Mesenchymal stem cell (in vitro differentiated cells and primary cell): ENCODE results near the gene NPTXR. TPM values are rescaled to one million over a fixed set of nuclear protein-coding genes. Genes with fewer than 3 reads are reported as not detected.

ENCODE experiments used
- DNase-seq: peaks from one replicate; pipeline ENCODE4 v3.0.0-alpha.2; 2013
- H2AFZ ChIP-seq: one replicate; pipeline ENCODE4 v1.6.1; 2013; ENCODE audit warnings: low read depth, mild to moderate bottlenecking, control low read depth, inconsistent platforms, low read length, moderate library complexity
- H2AK5ac ChIP-seq: 2 replicates; pipeline ENCODE4 v1.6.1; 2013; ENCODE audit warnings: low read length, moderate library complexity, mild to moderate bottlenecking, inconsistent platforms; ENCODE audit not compliant: severe bottlenecking
- H2BK120ac ChIP-seq: one replicate; pipeline ENCODE4 v1.6.1; 2013; ENCODE audit warnings: low read depth, mild to moderate bottlenecking, inconsistent platforms, low read length, moderate library complexity
- H2BK12ac ChIP-seq, 2 experiments: one replicate each; pipeline ENCODE4 v1.6.1; 2013; ENCODE audit warnings: inconsistent platforms in 2 of 2, low read length in 2 of 2, mild to moderate bottlenecking in 2 of 2, moderate library complexity in 2 of 2, control low read depth in 1 of 2
- H2BK15ac ChIP-seq: one replicate; pipeline ENCODE4 v1.6.1; 2013; ENCODE audit warnings: mild to moderate bottlenecking, low read depth, inconsistent platforms; ENCODE audit not compliant: poor library complexity, severe bottlenecking
- H2BK5ac ChIP-seq: 2 replicates; pipeline ENCODE4 v1.6.1; 2013; ENCODE audit warnings: low read depth, mild to moderate bottlenecking, low read length, control low read depth, inconsistent platforms; ENCODE audit not compliant: poor library complexity, severe bottlenecking
- H3K14ac ChIP-seq, 2 experiments: one replicate each; pipeline ENCODE4 v1.6.1; 2013; ENCODE audit warnings: inconsistent platforms in 2 of 2, low read length in 2 of 2, control low read depth in 1 of 2, mild to moderate bottlenecking in 1 of 2, moderate library complexity in 1 of 2
- H3K18ac ChIP-seq, 2 experiments: one replicate each; pipeline ENCODE4 v1.6.1; 2013; ENCODE audit warnings: inconsistent platforms in 2 of 2, low read length in 2 of 2, control low read depth in 1 of 2, low read depth in 1 of 2, mild to moderate bottlenecking in 1 of 2
- H3K23ac ChIP-seq, 2 experiments: one replicate each; pipeline ENCODE4 v1.6.1; 2013; ENCODE audit warnings: inconsistent platforms in 2 of 2, low read length in 2 of 2, mild to moderate bottlenecking in 2 of 2, moderate library complexity in 2 of 2, control low read depth in 1 of 2
- H3K27ac ChIP-seq: 2 replicates; pipeline ENCODE4 v1.5.1; 2013; ENCODE audit warnings: mild to moderate bottlenecking, moderate library complexity, low read length, control low read depth, inconsistent platforms; ENCODE audit not compliant: poor library complexity, severe bottlenecking
- H3K27me3 ChIP-seq, 2 experiments: 2 replicates each; pipeline versions ENCODE4 v1.6.1 to v1.7.0; 2013; ENCODE audit warnings: low read length in 2 of 2, mild to moderate bottlenecking in 2 of 2, moderate library complexity in 2 of 2, control low read depth in 1 of 2, inconsistent platforms in 1 of 2; ENCODE audit not compliant: control insufficient read depth in 1 of 2, insufficient read depth in 1 of 2
- H3K36me3 ChIP-seq, 2 experiments: 2 replicates each; pipeline versions ENCODE4 v1.6.1 to v1.7.0; 2013; ENCODE audit warnings: low read length in 2 of 2, control low read depth in 1 of 2, inconsistent platforms in 1 of 2, low read depth in 1 of 2, mild to moderate bottlenecking in 1 of 2; ENCODE audit not compliant: insufficient read depth in 2 of 2, control insufficient read depth in 1 of 2
- H3K4ac ChIP-seq, 2 experiments: one replicate each; pipeline ENCODE4 v1.6.1; 2013; ENCODE audit warnings: inconsistent platforms in 2 of 2, low read length in 2 of 2, mild to moderate bottlenecking in 2 of 2, moderate library complexity in 2 of 2, control low read depth in 1 of 2, low read depth in 1 of 2
- H3K4me1 ChIP-seq: 2 replicates; pipeline ENCODE4 v1.6.1; 2013; ENCODE audit warnings: low read depth, low read length, control low read depth; ENCODE audit not compliant: control insufficient read depth, insufficient read depth
- H3K4me2 ChIP-seq: 2 replicates; pipeline ENCODE4 v1.6.1; 2013; ENCODE audit warnings: low read length, mild to moderate bottlenecking, inconsistent platforms; ENCODE audit not compliant: poor library complexity, severe bottlenecking
- H3K4me3 ChIP-seq, 2 experiments: 2 replicates each; pipeline versions ENCODE4 v1.5.1 to v1.7.0; 2013; ENCODE audit warnings: low read length in 2 of 2, mild to moderate bottlenecking in 2 of 2, control low read depth in 1 of 2, low read depth in 1 of 2; ENCODE audit not compliant: insufficient read depth in 1 of 2
- H3K79me1 ChIP-seq: replicated peaks from 2 replicates; pipeline ENCODE4 v1.6.1; 2013; ENCODE audit warnings: mild to moderate bottlenecking, control low read depth, low read length, inconsistent platforms; ENCODE audit not compliant: poor library complexity, severe bottlenecking
- H3K9ac ChIP-seq: 2 replicates; pipeline ENCODE4 v1.7.0; 2013; ENCODE audit warnings: mild to moderate bottlenecking, low read length, moderate library complexity
- H3K9me3 ChIP-seq: 2 replicates; pipeline ENCODE4 v1.7.0; 2013; ENCODE audit warnings: mild to moderate bottlenecking, low read length; ENCODE audit not compliant: control insufficient read depth
- H4K8ac ChIP-seq: one replicate; pipeline ENCODE4 v1.6.1; 2013; ENCODE audit warnings: inconsistent platforms, mild to moderate bottlenecking, low read length, moderate library complexity
- H4K91ac ChIP-seq: one replicate; pipeline ENCODE4 v1.6.1; 2013; ENCODE audit warnings: mild to moderate bottlenecking, low read length, inconsistent platforms
- WGBS: methylation state at CpG from one replicate; pipeline ENCODE4 v1.1.7; 2013; ENCODE audit warnings: mixed read lengths; 5-methylcytosine and 5-hydroxymethylcytosine counted together
- polyA plus RNA-seq, 2 experiments: library from polyadenylated mRNA; stranded (reverse); fragments of 200-250 nt; gene quantifications; one replicate each; pipeline ENCODE4 v1.2.3, GENCODE V29; 2013

Gene NPTXR
- polyA plus RNA-seq (2013, experiment 1 of 2), result 1.9 TPM
- 1.9 TPM for polyA plus RNA-seq (2013, experiment 2 of 2)

- H3K27ac ChIP-seq, result no peak within 1 kb of the TSS
- H2BK5ac ChIP-seq, result peak within 1 kb of the TSS; percentile 33
- H3K23ac ChIP-seq, result no peak within 1 kb of the TSS
- H2AK5ac ChIP-seq, result no peak within 1 kb of the TSS
- H3K4me1 ChIP-seq, result peaks cover 12% of the 10 kb centered on the region
- peak within 1 kb of the TSS in 1 of 2 experiments; percentile 39 for H2BK12ac ChIP-seq
- peak; percentile 63 for DNase-seq
- no peaks in the 10 kb centered on the region for H3K79me1 ChIP-seq
- H4K8ac ChIP-seq, result no peak within 1 kb of the TSS
- H4K91ac ChIP-seq, result no peak within 1 kb of the TSS
- H3K18ac ChIP-seq, result peak within 1 kb of the TSS; percentile 16 to 34
- peak within 1 kb of the TSS in 1 of 2 experiments; percentile 55 for H3K14ac ChIP-seq
- no peaks in the 10 kb centered on the region for H3K9me3 ChIP-seq
- peak within 1 kb of the TSS; percentile 37 for H2BK120ac ChIP-seq
- peak within 1 kb of the TSS; percentile 78 for H3K9ac ChIP-seq
- peak within 1 kb of the TSS; percentile 77 for H2BK15ac ChIP-seq
- H3K4me2 ChIP-seq, result peak within 1 kb of the TSS; percentile 76
- H3K4ac ChIP-seq, result peak within 1 kb of the TSS in 1 of 2 experiments; percentile 25
- peak within 1 kb of the TSS; percentile 62 for H2AFZ ChIP-seq
- H3K36me3 ChIP-seq, result no peaks in the 10 kb centered on the region
- H3K4me3 ChIP-seq, result peak within 1 kb of the TSS; percentile 50 to 75
- peaks cover 34 to 69% of the 10 kb centered on the region in 2 experiments for H3K27me3 ChIP-seq
- WGBS, result under 1% methylated on average over 51 of the region's 105 CpGs
These were observed at the start of gene NPTXR for GRCh38 chr22:38843657-38844314. TSS of gene NPTXR (minus strand) at chr22:38844028.

DNA sequence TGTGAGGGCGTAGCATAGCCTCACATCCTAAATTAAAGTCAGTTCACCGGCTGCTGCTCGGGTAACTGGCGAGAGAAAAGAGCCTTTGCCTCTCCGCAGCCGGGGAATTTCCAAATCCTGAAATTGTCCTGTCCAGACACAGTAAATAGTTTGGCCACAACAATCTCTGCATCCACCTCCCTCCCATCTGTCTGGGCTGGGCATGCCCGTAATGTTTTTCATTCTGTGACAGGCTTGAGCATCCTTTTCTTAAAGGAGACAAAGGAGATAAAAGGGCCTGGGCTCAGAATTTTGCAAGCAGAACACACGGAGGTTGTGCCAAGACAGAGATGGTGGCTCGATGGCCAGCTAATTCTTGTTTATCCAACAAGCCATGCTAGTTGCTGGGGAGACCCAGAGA, 47.4 kb upstream of the NPTXR start:
- Histone ChIP-seq H4K91ac (no peak overlapping the region), H3K23ac (no peak overlapping the region), H3K4ac (no peak overlapping the region), H4K8ac (no peak overlapping the region), H2BK12ac (no peak overlapping the region), H3K4me3 (no peak overlapping the region), H3K27me3 (peaks cover 12 to 18% of the 10 kb centered on the region in 2 experiments), H3K27ac (no peak overlapping the region), H3K36me3 (no peaks in the 10 kb centered on the region), H2BK120ac (no peak overlapping the region), H3K18ac (no peak overlapping the region), H2BK5ac (no peak overlapping the region), H2AK5ac (no peak overlapping the region), H3K9me3 (no peaks in the 10 kb centered on the region), H3K14ac (no peak overlapping the region), H3K4me1 (no peaks in the 10 kb centered on the region), H3K9ac (no peak overlapping the region), H2AFZ (no peak overlapping the region), H3K79me1 (no peaks in the 10 kb centered on the region), H3K4me2 (no peak overlapping the region), H2BK15ac (no peak overlapping the region)
- DNase-seq, result no peak
- WGBS, result 71% methylated on average over 9 of the region's 9 CpGs

DNA sequence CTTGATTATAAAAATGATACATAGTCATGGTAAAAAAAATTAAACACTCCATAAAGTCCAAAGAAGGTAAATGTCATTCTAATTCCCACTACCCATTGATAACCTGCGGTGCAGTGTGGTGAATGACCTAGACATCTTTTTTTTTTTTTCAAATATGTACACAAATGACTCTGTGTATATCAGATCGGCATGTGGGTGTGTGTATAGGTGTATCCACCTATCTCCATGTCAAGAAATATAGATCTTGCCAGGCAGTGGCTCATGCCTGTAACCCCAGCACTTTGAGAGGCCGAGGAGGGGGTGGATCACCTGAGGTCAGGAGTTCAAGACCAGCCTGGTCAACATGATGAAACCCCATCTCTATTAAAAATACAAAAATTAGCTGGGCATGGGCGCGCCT, 46.5 kb upstream of the NPTXR start:
- H3K23ac ChIP-seq, result no peak overlapping the region
- no peak overlapping the region for H2BK12ac ChIP-seq
- no peaks in the 10 kb centered on the region for H3K9me3 ChIP-seq

GRCh38 chr22:38886333-38886732, 42.5 kb upstream of the NPTXR start:
- Histone ChIP-seq H2BK15ac (no peak overlapping the region), H2AFZ (no peak overlapping the region), H3K4ac (no peak overlapping the region)

More for the DNA sequence above, 46.5 kb upstream of the NPTXR start:
- no peak overlapping the region for H2BK120ac ChIP-seq
- no peak overlapping the region for H3K14ac ChIP-seq
- H3K4me2 ChIP-seq, result no peak overlapping the region
- DNase-seq, result no peak
- no peak overlapping the region for H4K8ac ChIP-seq
- H3K18ac ChIP-seq, result no peak overlapping the region
- 80% methylated on average over 1 of the region's 5 CpGs for WGBS
- no peak overlapping the region for H4K91ac ChIP-seq
- no peaks in the 10 kb centered on the region for H3K79me1 ChIP-seq
- no peak overlapping the region for H2BK5ac ChIP-seq
- no peaks in the 10 kb centered on the region for H3K36me3 ChIP-seq
- H3K9ac ChIP-seq, result no peak overlapping the region
- no peak overlapping the region for H2AFZ ChIP-seq
- H3K4ac ChIP-seq, result no peak overlapping the region
- no peak overlapping the region for H2AK5ac ChIP-seq
- no peaks in the 10 kb centered on the region for H3K4me1 ChIP-seq
- no peak overlapping the region for H3K27ac ChIP-seq
- no peak overlapping the region for H2BK15ac ChIP-seq
- no peak overlapping the region for H3K4me3 ChIP-seq
- H3K27me3 ChIP-seq, result peaks cover 12 to 18% of the 10 kb centered on the region in 2 experiments

More at GRCh38 chr22:38886333-38886732, 42.5 kb upstream of the NPTXR start:
- H4K91ac ChIP-seq, result no peak overlapping the region
- peaks cover 2% of the 10 kb centered on the region for H3K4me1 ChIP-seq
- H2BK5ac ChIP-seq, result no peak overlapping the region
- no peaks in the 10 kb centered on the region for H3K79me1 ChIP-seq
- H3K4me2 ChIP-seq, result no peak overlapping the region
- H3K4me3 ChIP-seq, result no peak overlapping the region
- H3K14ac ChIP-seq, result no peak overlapping the region
- no peak overlapping the region for H2BK12ac ChIP-seq
- H2AK5ac ChIP-seq, result no peak overlapping the region
- no peak overlapping the region for H2BK120ac ChIP-seq
- H3K27ac ChIP-seq, result no peak overlapping the region
- H3K23ac ChIP-seq, result no peak overlapping the region
- H3K27me3 ChIP-seq, result peaks cover 10 to 31% of the 10 kb centered on the region in 2 experiments
- H3K9me3 ChIP-seq, result no peaks in the 10 kb centered on the region
- H3K9ac ChIP-seq, result no peak overlapping the region
- H3K36me3 ChIP-seq, result no peaks in the 10 kb centered on the region
- no peak overlapping the region for H3K18ac ChIP-seq
- 93% methylated on average over 4 of the region's 5 CpGs for WGBS
- no peak overlapping the region for H4K8ac ChIP-seq
- no peak for DNase-seq
